ENCODE results near the gene OST4.
"Not testable (repeated sequence)": the region's sequence is repeated elsewhere in the genome, so short reads cannot be mapped to it uniquely, and the experiment has no call there.

OST4 gene

DNA sequence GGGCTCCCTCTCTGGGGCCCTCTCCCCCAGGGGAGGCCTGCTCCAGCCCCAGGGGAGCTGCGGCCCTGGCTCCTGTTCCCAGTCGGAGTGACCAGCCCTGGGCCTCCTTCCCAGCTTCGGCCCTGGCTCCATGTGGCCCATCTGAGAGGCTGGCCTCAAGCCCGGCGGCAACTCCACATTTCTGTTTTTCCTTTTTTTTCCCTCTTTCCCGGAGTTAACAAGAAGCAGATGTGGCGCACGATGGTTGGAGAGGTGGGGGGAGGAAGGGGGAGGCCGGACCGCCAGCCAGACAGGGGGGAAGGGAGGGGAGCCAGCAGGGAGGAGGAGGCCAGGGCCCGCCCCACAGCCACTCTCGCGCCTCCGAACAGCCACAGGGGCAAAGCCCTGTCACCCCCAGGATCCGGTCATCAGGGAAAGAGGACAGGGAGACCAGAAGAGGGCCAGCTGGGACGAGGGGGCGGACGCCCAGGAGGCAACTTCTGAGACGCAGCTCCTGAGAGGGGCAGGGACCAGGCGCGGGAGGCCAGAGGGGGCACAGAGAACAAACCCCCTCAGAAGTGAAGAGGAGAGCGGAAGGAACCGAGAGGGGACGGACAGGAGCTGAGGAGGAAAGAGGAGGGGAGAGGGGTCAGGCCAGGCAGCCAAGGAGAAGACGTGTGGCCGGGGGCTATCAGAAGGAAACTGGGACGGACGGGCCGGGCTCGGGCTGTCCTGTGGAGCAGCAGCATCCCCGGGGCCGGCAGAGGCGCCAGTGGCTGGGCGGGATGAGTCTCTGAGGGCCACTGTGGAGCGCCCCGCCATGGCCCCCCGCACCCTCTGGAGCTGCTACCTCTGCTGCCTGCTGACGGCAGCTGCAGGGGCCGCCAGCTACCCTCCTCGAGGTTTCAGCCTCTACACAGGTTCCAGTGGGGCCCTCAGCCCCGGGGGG, 7.1 kb upstream of the OST4 start, which contains the start of gene EMILIN1:
EMILIN1 (plus strand) TSS at position 349 of the 928 bp plus-strand sequence; CDS start at position 800, 451 bp downstream.
- DNase-seq = peak; percentile 98

DNA sequence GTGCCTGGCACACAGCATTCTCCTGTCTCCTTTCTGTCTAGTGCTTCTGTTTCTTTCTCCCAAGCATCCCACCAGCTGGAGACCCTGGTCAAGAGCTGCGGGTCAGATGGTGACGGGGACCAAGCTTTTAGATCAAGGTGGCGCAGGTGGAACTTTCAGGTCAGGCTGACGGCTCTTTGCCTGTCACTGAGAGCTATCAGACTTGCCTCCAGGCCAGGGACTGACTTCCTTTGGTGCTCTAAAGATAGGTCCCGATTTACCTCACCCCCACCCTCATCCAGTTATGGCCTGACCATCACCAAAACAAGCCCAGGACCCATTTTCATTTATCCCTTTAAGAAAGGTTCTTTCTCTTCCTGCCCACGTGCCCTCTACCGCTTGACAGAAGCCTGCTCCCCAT, 5.8 kb upstream of the OST4 start:
- DNase-seq = no peak

DNA sequence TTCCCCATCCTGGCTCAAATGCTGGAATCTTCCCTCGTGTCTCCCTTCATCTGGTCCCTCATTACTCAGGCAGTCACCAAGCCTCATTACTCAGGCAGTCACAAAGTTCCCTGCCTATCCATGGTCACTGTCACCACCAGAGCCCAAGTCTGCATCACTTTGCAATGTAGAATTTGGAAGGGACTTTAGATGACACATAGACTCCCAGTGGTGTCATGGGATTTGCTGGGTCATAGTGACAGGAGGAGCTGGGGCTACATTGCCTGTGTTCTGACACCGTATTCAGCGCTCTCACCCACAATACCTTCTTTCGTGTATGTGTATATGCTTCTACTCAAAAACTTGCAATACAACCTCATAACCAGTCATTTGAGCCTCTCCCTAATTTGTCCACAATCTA, 4.9 kb upstream of the OST4 start:
- DNase-seq = no peak

DNA sequence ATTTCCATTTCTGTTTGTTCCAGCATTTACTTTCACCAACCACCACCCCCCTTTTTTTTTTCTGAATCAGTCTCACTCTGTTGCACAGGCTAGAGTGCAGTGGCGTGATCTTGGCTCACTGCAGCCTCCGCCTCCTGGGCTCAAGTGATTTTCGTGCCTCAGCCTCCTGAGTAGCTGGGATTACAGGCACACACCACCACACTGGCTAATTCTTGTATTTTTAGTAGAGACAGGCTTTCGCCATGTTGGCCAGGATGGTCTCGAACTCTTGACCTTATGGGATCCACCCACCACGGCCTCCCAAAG, 4.1 kb upstream of the OST4 start:
- not testable (repeated sequence) for DNase-seq

DNA sequence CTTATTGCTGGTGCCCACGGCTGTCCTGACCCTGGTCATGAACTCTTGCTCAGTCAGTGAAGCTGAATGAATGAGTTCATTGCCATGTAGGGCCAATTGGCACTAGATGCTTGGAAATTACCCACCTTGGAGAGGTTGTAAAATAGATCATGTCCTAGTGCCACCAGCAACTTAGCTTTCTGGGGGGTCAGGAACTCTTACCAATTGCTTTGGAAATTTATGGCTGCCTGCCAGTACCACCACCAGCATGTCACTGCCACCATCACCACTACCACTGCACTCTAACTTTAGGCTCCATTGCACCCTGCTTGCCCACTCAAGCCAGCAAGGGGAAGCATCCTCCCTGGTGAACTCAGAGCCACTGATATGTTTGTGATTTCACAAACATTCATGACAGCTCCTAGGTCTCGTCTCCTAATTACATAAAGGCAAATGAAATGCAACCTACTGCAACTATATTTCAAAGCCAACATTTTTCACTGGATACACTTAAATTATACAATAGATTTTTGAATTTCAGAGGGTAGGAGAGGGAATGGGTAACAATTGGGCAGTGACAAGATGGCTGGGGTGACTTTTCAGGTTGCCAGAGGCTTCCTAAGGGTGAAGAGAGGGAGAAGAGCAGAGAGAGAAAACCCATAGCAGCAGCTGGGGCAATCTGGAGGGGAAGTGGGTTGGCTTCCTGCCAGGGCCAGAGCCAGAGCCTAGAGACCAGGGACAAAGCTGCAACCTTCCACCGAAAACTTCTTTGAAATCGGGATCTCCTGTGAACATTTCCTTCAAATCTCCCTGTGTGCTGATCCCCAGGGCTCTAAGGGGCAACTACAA, 3.5 kb upstream of the OST4 start:
- DNase-seq = peak; percentile 49

DNA sequence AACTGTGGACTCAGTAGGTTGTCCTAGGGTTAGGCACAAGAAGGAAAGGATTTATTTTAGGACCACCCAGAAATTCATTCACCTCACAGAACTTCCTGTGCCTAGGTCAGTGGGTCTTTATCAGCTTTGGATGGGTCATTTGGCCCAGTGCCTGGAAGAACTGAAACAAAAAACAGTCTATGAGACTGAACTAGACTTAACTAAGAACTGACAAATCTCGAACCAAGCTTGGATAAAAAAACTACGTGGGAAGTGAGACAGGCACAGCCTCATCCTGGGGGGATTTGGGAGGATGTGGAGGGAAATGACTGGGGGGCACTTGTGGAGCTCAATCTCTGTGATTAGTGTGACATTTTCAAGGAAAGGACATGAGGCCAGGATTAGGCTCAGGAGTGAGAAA, 2.3 kb upstream of the OST4 start:
- no peak for DNase-seq

DNA sequence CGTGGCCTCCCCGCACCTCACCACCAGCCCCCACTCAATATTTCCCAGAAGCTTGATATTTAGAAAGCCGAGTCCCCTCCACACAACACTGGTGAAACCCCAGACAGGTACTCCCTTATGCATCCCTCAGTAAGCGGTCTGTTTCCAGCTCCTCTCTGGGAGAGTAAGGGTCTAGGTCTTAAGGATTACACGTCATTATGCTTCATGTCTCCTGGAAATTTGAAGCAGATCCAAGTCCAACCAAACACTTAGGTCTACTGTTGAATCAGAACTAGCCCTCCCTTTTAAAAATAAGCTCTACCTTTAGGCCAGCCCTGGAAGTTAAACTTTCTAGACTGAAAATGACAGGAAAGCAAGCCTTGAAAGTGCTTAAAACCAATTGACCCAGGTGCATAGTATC, 1.5 kb upstream of the OST4 start:
- peak; percentile 84 for DNase-seq

DNA sequence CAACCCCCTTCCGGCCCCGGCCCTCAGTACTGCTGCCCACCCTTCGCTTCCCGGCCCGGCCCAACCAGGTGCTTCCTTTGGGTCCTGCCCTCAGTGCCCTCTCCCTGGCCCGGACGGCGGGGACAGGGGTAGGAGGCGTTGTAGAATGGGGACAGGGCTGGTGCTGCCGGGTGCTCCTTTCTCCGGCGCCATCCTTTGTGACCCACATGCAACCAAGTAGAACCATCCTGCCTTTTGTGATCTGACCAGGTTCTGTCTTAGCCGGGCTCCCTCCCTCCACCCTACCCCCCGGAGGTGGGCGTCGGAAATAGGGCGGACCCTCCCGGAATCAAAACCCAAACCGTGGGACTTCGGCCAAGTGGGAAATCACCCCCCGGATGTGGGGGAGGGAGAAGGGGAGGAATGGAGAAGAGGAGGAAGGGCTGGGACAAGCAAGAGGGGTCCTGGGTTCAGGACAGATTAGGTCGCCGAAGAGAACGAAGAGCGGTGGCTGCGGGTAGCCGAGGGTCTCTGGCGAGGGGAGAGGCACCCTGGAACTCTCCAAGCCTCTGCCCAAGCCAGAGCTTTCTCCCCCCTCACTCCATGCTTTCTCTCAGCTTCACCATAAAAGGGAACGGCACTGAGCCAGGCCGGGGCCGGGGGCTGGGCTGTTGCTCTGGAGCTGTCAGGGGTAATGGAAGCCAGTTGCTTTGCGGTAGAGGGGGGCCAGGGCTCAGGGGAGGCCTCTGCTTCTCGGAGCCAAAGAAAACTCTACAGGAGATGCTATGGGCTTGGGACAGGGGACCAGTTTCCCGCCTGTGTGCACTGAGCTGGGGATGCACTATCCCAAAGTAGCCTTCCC, 756 bp upstream of the OST4 start:
- peak; percentile 95 for DNase-seq

DNA sequence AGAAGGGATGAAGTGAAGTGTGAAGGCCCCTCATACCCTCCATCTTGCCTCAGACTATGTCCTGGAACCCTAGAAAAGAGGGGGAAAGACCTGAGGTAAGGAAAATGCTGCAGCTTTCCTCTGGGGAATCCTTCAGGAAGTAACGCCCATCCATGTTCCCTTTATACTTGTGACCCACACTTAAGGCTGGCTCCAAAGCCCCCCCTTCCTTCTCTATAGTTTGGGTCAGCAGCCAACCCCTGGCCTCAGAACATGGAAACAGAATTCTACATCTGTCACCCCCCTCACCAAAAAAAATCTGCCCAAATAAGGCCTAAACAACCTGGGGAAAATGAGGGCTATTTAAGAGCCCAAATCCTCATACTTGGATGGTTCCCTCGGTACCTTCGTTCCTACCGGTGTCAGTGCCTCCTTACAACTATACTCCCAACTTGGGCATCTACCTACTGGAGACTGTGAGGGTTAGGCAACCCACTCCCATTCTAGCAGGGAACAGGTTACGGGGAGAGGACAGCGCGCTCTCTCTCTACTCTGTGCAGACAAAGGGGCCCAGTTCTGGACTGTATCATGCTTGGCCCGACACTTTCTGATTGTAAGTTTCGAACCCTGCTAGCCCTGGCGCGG, 689 bp downstream of the OST4 start:
- DNase-seq = no peak

DNA sequence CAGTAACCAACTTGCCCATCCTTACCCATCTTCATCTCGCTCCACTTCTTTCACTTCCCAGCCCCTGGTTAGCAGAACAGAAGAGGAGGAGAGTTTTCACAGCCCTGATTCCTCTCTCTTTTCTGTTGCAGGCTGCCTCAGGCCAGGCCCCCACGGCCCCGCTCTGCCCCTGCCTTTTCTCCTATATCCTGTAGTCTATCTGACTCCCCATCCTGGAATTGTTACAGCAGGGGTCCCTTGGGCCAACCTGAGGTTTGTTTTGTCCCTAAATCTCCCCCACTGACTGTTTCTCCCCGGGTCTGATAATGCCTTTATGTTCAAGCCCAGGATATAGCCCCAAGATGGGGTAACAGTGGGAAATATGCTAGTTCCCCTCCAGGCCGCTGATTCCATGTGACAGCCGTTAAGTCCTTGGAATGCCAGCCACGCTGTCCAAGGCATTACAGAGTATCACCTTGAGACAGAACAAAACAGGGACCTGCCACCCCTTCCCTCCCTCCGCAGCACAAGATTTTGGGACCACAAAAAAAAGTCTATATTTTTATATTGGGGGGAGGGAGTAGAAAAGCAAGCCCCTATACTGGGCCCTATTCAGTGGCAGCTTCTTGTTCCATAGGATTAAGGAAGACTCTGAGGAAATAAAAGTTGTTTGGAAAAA, 1.4 kb downstream of the OST4 start:
- no peak for DNase-seq

DNA sequence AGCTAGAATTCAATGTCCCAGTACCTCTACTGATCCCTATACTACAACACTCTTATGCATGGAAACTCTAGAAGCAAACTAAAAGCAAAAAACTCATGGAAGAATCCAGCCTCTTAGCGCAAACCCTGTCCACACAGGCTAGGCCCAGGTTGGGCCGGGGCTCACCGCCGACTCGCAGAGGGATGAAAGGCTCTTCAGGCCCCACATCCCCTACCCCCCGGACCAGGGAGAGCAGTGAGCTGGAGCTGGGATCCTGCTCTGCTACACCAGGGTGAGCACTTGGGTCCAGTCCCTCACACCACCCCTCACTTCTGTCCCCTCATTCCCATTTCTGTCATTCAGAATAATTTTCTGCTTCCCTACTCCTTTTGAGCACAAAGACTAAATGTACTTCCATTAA, 2.0 kb downstream of the OST4 start:
- DNase-seq = no peak

DNA sequence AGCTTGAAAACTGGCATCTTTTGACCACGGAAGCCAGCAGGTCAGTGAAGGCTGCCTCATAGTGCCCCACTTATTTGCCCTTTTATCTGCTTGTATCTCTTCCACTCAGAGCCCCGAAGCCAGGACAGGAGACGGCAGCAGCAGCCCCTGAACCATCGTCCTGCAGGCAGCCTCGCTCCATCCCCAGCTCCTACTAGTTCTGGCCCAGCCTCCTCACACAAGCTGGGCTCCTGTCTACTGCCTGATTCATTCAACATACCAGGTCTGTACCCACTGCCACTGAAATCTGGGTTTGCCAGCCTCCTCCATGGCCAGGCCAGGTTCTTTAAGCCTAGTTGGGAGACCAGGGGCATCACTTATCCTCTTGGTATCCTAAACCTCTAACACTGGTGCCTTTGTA, 4.1 kb downstream of the OST4 start:
- DNase-seq = no peak

DNA sequence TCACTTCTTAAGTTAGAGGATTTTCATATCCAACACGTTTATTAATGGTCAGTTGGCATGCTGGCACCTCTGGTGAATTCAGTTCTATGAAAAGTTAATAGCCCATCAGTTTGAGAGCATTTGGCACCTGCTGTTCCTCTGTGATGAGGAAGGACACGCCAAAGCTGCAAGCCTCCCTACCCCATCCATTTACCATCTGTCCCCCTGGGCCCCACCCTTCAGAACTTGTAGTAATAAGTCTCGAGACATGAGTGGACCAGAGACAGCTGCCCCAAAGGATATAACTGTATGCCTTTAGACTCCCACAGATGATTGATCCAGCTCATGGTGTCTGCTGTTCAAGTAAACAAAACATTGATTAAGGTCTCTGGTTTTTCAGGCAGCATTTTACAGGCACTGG, 6.3 kb downstream of the OST4 start:
- DNase-seq = no peak

DNA sequence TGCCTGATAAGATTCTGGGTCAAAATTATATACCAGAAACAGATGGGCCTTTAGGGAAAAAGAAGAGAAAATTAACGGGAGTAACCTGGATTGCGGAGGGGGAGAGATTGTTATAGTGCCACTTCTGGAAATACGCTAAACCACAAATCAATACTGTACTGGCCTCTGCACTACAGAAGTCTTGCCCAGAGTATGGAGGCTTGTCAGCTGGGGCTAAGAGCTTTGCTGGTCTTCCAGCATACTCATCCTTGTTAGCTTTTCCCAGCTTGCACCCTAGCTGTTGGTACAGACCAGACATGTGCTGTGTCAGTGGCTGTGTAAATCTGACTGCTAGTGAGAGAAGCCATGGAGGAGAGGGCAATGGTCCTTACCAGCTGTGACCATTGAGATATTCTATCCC, 11.1 kb downstream of the OST4 start:
- DNase-seq = no peak

DNA sequence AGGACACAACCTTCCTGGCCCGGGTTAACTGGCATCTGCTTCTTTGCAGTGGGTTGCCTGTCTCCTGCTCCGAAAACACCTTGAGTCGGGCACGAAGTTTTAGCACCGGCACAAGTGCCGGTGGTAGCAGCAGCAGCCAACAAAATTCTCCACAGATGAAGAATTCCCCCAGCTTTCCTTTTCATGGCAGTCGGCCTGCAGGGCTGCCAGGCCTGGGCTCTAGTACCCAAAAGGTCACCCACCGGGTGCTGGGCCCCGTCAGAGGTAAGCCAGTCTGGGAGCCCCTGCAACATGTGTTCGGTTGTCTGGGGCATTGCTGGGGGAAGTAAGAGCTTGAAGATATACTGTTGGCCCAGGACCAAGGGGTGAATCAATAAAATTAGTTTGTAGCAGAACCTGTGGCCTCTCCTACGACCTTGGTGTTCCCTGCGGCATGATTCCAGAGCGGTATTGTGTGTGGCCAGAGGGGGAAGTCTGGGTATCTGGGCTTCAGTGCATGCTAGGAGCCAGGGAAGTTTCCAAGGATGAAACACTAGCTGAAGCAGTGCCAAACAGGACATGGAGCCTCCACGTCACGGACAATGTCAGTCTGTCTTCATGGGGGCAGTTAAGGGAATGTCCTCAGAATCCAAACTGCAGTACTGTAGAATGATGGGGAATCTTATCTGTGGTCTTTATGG, 12.2 kb downstream of the OST4 start:
- DNase-seq = no peak

DNA sequence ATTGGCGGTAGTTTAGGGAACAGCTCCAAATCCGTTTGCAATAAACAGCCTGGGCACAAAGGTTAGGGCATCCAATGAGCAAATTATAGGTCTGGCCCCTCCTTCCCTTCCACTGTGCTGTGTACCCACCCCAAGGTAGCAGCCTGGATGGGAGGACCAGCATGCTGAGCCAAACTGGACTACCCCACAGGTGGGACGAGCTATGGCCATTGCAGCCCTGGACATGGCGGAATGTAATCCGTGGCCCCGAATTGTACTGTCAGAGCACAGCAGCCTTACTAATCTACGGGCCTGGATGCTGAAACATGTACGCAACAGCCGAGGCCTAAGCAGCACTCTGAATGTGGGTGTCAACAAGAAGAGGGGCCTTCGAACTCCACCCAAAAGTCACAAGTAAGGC, 13.2 kb downstream of the OST4 start:
- DNase-seq = no peak

DNA sequence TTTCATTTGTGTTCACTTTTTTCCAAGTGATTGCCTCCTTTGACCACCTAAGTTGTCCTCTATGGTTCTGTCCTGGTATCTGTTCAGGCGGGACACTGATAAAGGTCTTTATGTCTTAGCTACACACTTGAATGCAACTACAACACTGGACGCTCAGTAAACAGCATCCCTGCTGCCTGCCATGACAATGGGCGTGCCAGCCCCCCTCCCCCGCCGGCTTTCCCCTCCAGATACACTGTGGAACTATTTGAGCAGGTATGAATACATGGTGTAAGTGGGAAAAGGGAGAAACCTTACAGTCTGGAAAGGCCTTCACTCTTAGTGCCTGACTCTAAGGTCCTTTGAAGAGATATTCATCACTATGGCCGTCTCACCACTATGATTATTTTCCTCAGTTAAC, 14.3 kb downstream of the OST4 start:
- no peak for DNase-seq

DNA sequence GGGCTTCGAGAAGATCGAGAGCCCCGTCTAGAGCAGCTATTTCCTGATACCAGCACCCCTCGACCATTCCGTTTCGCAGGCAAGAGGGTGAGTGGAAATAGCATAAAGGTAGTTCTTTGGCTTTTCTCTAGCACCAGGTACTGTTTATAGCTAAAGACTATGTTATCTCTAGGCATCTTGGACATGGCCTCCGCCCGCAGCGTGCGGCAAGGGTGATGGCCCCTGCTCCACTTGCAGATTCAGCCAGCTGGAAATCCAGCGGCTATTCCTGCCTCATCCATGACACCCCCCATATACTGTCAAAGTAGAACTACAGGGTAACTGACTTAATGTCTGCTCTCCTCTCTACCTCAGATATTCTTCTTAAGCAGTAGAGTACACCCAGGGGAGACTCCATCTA, 16.7 kb downstream of the OST4 start:
- DNase-seq = no peak

DNA sequence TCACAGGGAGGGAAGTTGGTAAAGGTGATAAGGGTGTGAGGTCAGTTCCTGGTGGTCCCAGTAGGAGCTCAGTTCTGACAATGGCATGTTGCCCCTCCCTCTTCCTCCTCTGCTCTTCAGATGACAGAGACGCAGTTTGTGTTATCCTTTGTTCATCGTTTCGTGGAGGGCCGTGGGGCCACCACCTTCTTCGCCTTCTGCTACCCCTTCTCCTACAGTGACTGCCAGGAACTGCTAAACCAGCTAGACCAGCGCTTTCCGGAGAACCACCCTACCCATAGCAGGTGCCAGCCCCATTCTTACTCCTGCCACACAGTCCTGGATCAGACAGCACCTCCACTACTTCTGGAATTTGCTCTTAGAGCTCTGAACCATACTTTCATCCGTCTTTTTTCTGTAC, 17.7 kb downstream of the OST4 start:
- no peak for DNase-seq

DNA sequence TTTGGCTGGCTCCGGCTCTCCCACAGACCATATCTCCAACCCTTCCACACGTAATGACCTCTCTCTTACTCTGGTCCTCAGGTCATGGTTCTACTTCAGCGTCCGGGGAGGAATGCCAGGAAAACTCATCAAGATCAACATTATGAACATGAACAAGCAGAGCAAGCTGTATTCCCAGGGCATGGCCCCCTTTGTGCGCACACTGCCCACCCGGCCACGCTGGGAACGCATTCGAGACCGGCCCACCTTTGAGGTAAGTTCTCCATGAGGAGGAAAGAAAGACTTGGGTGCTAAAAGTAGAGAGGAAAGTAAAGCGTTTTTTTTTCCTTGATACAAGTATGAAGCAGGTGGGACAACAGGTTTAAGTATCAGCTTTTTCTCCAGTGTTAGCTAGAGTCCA, 18.1 kb downstream of the OST4 start:
- no peak for DNase-seq

DNA sequence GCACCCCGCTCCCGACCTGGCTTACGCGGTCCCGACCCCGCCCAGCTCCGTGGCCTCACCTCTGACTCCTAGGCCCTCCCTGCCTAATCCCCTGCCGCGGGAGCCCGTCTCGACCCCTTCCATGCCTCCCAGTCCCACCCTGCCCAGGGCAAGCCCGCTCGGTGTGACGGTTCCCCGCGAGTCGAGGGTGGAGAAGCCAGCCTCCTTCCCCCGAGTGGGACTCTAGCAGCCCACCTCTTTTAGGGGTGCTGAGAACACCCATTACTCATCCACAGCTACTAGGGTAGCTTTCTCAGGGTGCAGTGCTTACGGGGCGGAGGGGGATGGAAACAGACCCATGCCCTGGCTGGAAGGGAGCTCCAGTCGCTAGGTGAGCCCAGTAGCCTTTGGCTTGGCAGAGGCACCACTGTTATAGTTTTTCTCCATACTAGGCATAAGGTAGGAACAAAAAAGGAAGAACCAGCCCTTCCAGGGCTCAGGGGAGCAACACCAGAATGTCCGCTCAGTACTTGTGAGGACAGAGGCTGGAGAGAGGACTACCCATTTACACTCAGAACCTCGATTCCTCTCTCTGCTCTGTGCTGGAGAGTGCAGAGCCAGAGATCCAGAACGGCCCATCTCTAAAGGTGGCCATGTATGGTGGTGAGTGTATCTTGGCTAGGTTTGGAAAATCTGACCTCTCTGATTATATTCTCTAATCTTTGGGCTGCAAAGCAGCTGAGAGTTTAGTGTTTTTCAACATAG, 19.4 kb downstream of the OST4 start:
- no peak for DNase-seq

Measured in fibroblast of upper back skin (primary cell).